T-helper 2 cell treated with Interferon-gamma antibody and Interleukin-4, amounts not matched to agents 5 μg/mL and 100 μg/mL, for 36 hours (primary cell): Measurements from ENCODE around the gene GPR35.
A peak's percentile ranks its signal among the peaks of the same experiment; 100 is the strongest.

ENCODE experiments used
- DNase-seq: peaks from one replicate; pipeline ENCODE4 v3.0.0; 2021; ENCODE audit warnings: low spot score
- H3K27ac Mint-ChIP-seq: one replicate; pipeline ENCODE4 v1.8.0; 2021; ENCODE audit warnings: mild to moderate bottlenecking, mixed read lengths
- H3K27me3 Mint-ChIP-seq: one replicate; pipeline ENCODE4 v1.8.0; 2021; ENCODE audit warnings: low read depth, mixed read lengths
- H3K36me3 Mint-ChIP-seq: one replicate; pipeline ENCODE4 v1.8.0; 2021; ENCODE audit warnings: low read depth, mixed read lengths
- H3K4me1 Mint-ChIP-seq: one replicate; pipeline ENCODE4 v1.8.0; 2021; ENCODE audit warnings: low read depth, mixed read lengths
- H3K4me3 Mint-ChIP-seq: one replicate; pipeline ENCODE4 v1.8.0; 2022; ENCODE audit warnings: mild to moderate bottlenecking, moderate library complexity, mixed read lengths
- H3K9me3 Mint-ChIP-seq: one replicate; pipeline ENCODE4 v1.8.0; 2021; ENCODE audit warnings: mixed read lengths

Gene GPR35

GRCh38 chr2:240638512-240639160, 13.4 kb downstream of the GPR35 start:
- H3K4me3 Mint-ChIP-seq: no peak overlapping the region
- H3K9me3 Mint-ChIP-seq: peaks cover 11% of the 10 kb centered on the region
- no peak for DNase-seq
- no peak overlapping the region for H3K27ac Mint-ChIP-seq
- peaks cover 3% of the 10 kb centered on the region for H3K27me3 Mint-ChIP-seq
- H3K36me3 Mint-ChIP-seq: peaks cover 5% of the 10 kb centered on the region
- H3K4me1 Mint-ChIP-seq: no peaks in the 10 kb centered on the region

DNA sequence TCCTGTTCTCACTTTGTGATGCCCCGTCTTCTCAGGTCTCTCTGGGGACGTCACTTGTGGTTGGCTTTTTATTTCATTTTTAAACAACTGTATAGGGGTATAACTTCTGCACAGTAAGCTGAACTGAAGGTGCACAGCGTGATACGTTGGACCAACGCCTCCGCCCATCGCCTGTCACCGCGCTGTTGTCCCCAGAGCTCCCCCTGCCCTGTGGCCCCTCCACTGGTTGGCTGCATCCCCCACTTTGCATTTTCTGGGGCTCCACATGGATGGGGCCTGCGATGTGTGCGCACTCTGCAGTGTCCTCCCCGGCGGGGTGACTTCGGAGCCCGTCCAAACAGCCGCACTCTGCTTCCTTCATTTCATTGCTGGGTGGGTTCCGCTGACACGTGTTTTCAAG, 14.3 kb downstream of the GPR35 start:
- peaks cover 3% of the 10 kb centered on the region for H3K9me3 Mint-ChIP-seq
- no peak overlapping the region for H3K4me3 Mint-ChIP-seq
- H3K4me1 Mint-ChIP-seq: no peaks in the 10 kb centered on the region
- H3K27ac Mint-ChIP-seq: no peak overlapping the region
- peaks cover 2% of the 10 kb centered on the region for H3K36me3 Mint-ChIP-seq
- peaks cover 3% of the 10 kb centered on the region for H3K27me3 Mint-ChIP-seq
- no peak for DNase-seq

DNA sequence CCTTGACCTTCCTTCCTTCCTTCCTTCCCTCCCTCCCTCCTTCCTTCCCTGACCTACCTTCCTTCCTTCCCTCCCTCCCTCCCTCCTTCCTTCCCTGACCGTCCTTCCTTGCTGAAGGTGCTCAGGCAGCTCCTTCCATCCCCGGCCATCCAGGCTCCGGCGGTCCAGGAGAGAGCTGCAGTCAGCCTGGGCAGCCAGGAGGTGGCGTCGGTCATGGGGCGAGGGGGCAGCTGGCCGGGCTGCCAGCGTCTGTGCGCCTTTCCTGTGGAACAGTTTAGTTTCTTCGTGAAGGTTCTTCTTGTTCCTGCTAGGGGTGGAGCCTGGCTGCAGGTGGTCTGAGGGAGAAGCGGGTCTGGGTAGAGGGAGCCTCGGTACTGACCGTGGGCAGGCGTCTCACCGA, 15.7 kb downstream of the GPR35 start:
- no peak for DNase-seq
- Mint-ChIP-seq H3K36me3 (no peaks in the 10 kb centered on the region), H3K9me3 (no peaks in the 10 kb centered on the region), H3K4me1 (no peaks in the 10 kb centered on the region), H3K4me3 (no peak overlapping the region), H3K27me3 (peaks cover 3% of the 10 kb centered on the region), H3K27ac (no peak overlapping the region)

DNA sequence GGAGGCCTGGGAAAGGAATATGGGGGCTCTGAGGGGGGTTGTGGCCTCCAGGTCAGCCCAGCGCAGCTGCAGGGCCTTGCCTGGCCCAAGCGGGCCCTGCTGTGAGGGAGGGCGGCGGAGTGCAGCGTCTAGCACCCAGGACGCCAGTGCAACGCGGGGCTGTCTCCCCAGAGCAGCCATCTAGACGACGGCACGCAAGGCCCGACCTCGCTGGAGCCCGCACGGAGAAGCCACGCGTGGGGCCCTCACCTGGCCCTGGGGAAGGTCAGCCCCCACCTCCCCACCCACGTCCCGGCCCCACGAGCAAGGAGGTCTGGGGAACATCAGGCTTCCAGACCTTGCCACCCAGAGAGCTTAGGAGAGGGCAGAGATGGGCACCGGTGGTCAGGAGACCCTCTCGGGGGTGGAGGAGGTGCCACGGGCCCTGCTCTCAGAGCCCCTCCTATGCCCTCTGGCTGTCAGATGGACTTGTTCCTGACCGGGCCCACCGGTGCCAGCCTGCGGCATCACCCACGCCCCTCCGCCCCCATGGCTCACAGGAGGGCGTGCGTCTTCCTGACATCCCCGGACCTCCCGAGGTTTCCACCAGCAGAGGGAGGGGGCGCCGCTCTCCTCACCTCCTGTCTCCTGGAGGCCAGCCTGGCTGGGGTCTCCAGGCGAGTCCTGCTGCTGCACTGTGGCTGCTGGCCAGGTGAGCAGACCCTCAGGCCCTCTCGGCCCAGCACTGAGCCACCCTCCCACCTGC, 17.0 kb downstream of the GPR35 start:
- Mint-ChIP-seq H3K4me3 (no peak overlapping the region), H3K27me3 (peaks cover 3% of the 10 kb centered on the region), H3K27ac (no peak overlapping the region), H3K36me3 (no peaks in the 10 kb centered on the region), H3K4me1 (peaks cover 4% of the 10 kb centered on the region), H3K9me3 (no peaks in the 10 kb centered on the region)
- DNase-seq: no peak

GRCh38 chr2:240642806-240643092, 17.5 kb downstream of the GPR35 start:
- Mint-ChIP-seq H3K27me3 (peaks cover 3% of the 10 kb centered on the region), H3K27ac (no peak overlapping the region), H3K9me3 (no peaks in the 10 kb centered on the region), H3K36me3 (no peaks in the 10 kb centered on the region), H3K4me3 (no peak overlapping the region), H3K4me1 (peaks cover 4% of the 10 kb centered on the region)
- no peak for DNase-seq

- H3K4me3 Mint-ChIP-seq: no peak overlapping the region
- H3K9me3 Mint-ChIP-seq: no peaks in the 10 kb centered on the region
- peaks cover 3% of the 10 kb centered on the region for H3K27me3 Mint-ChIP-seq
- no peaks in the 10 kb centered on the region for H3K36me3 Mint-ChIP-seq
- H3K4me1 Mint-ChIP-seq: peaks cover 4% of the 10 kb centered on the region
- no peak for DNase-seq
- no peak overlapping the region for H3K27ac Mint-ChIP-seq
Observed at GRCh38 chr2:240643093-240643810, 18.0 kb downstream of the GPR35 start.

GRCh38 chr2:240643811-240644150, 18.5 kb downstream of the GPR35 start:
- Mint-ChIP-seq H3K27me3 (peaks cover 6% of the 10 kb centered on the region), H3K36me3 (no peaks in the 10 kb centered on the region), H3K9me3 (no peaks in the 10 kb centered on the region), H3K4me3 (no peak overlapping the region), H3K4me1 (peaks cover 4% of the 10 kb centered on the region), H3K27ac (no peak overlapping the region)
- no peak for DNase-seq

DNA sequence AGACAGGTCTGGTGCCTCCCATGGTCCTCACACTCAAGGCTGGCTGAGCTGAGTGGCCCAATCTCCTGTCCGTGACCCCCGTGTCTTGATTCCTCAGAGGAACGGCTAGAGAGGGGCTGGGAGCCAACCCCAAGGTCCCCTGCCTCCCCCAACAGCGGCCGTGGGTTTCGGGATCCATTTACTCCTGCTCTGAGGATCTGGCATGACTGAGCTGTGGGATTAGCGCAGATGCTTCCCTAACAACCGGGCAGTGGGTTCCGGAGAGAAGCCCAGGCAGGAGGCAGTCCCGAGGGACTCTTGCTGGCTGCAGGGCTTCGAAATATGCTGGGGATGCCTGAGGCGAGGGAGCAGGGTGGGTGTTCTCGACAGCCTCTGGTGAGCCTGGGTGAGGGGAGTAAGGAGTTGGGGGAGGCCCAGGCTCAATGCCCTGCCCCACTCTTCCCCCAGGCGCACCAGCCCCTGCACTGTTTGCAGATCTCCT, 18.9 kb downstream of the GPR35 start:
- no peak overlapping the region for H3K27ac Mint-ChIP-seq

DNA sequence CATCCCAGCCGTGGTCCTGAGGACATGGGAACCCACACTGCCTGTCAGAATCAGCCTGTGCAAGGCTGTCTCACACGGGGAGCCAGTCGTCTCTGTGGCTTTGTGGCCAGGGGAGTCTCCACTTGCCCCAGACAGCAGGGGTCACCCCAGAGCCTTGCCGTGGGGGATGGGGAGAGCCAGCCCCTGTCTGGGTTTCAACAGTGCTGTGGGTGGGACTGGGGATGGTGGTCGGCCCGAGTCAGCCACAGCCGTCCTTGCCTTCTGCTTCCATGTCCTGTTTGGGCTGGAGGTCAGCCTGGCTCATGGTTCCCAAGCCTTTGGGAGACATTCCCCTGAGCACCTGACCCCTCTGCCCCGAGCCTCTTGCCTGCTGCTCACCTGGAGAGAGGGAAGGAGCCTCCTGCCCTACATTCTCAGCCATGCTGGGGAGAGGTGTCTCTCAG, 19.6 kb downstream of the GPR35 start:
- H3K27me3 Mint-ChIP-seq: peaks cover 9% of the 10 kb centered on the region
- H3K4me3 Mint-ChIP-seq: no peak overlapping the region
- peak; percentile 2 for DNase-seq
- no peak overlapping the region for H3K27ac Mint-ChIP-seq
- no peaks in the 10 kb centered on the region for H3K36me3 Mint-ChIP-seq
- H3K4me1 Mint-ChIP-seq: peaks cover 4% of the 10 kb centered on the region
- H3K9me3 Mint-ChIP-seq: no peaks in the 10 kb centered on the region

More for the DNA sequence above, 18.9 kb downstream of the GPR35 start:
- Mint-ChIP-seq H3K27me3 (peaks cover 5% of the 10 kb centered on the region), H3K36me3 (no peaks in the 10 kb centered on the region), H3K4me3 (no peak overlapping the region), H3K4me1 (peaks cover 4% of the 10 kb centered on the region), H3K9me3 (no peaks in the 10 kb centered on the region)
- no peak for DNase-seq

GRCh38 chr2:240645346-240645745, 20.1 kb downstream of the GPR35 start:
- H3K9me3 Mint-ChIP-seq: no peaks in the 10 kb centered on the region
- no peak overlapping the region for H3K27ac Mint-ChIP-seq
- no peak overlapping the region for H3K4me3 Mint-ChIP-seq
- H3K4me1 Mint-ChIP-seq: peaks cover 4% of the 10 kb centered on the region
- H3K36me3 Mint-ChIP-seq: no peaks in the 10 kb centered on the region
- DNase-seq: peak; percentile 1
- H3K27me3 Mint-ChIP-seq: peaks cover 9% of the 10 kb centered on the region

DNA sequence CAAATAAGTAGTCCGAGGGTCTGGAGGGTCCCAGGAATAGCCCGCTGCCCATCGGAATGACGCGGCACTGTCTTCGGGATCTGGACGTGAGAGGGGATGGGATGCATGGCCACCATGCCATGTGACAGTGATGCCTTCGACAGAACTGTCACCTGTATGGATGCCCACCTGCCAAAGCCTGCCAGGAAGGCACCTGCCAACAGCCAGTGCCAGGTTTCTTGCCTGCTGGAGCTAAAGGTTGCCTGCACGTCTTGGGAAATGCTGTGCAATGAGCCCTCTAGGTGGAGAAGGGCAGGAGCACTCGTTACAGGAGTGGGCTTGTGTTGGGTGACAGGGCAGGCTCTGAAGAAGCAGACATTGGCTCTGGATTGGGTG, 20.5 kb downstream of the GPR35 start:
- Mint-ChIP-seq H3K4me1 (peaks cover 4% of the 10 kb centered on the region), H3K27me3 (peaks cover 9% of the 10 kb centered on the region), H3K4me3 (no peak overlapping the region), H3K27ac (peak overlapping the region; percentile 67), H3K36me3 (no peaks in the 10 kb centered on the region), H3K9me3 (no peaks in the 10 kb centered on the region)
- no peak for DNase-seq

DNA sequence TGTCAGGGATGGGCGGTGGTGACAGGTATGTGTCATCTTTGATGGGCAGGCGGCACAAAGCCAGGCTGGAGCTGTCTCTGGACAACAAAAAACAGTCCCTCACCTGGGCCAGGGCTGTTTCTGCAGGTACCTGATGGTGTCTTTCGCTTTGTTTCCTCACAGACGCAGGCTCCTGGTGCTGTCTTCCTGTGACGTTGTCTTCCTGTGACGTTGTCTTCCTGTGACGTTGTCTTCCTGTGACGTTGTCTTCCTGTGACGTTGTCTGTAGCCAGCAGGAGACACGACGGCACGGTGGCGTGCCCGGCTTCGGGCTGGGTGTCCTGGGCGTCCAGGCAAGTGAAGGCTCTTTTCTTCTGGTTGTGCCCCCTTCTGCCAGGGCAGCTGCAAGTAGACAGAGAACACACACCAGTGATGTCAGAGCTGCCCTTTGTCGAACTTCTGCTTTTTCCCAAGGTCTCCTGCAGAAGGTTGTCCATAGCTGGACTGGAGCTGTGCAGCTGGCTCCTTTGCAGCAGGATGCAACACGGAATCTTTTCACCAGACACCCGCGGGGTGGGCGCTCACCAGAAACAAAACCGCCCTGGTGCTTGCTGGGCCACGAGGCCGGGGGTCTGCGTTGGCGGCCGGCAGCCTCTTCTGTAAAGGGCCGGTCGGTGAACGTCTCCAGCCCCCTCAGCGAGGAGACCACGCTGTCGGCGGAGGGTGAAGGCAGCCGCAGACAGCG, 21.1 kb downstream of the GPR35 start:
- Mint-ChIP-seq H3K4me3 (no peak overlapping the region), H3K36me3 (no peaks in the 10 kb centered on the region), H3K27me3 (peaks cover 14% of the 10 kb centered on the region), H3K4me1 (peaks cover 4% of the 10 kb centered on the region), H3K27ac (peak overlapping the region; percentile 67), H3K9me3 (no peaks in the 10 kb centered on the region)
- peak; percentile 3 for DNase-seq

- Mint-ChIP-seq H3K4me1 (peaks cover 4% of the 10 kb centered on the region), H3K4me3 (no peak overlapping the region), H3K27me3 (peaks cover 17% of the 10 kb centered on the region), H3K9me3 (no peaks in the 10 kb centered on the region), H3K27ac (no peak overlapping the region), H3K36me3 (no peaks in the 10 kb centered on the region)
- DNase-seq: no peak
Observed at GRCh38 chr2:240646900-240647502, 21.7 kb downstream of the GPR35 start.
